ENCODE data around the gene GRPEL1.

- TF ChIP-seq, protein P1, sequence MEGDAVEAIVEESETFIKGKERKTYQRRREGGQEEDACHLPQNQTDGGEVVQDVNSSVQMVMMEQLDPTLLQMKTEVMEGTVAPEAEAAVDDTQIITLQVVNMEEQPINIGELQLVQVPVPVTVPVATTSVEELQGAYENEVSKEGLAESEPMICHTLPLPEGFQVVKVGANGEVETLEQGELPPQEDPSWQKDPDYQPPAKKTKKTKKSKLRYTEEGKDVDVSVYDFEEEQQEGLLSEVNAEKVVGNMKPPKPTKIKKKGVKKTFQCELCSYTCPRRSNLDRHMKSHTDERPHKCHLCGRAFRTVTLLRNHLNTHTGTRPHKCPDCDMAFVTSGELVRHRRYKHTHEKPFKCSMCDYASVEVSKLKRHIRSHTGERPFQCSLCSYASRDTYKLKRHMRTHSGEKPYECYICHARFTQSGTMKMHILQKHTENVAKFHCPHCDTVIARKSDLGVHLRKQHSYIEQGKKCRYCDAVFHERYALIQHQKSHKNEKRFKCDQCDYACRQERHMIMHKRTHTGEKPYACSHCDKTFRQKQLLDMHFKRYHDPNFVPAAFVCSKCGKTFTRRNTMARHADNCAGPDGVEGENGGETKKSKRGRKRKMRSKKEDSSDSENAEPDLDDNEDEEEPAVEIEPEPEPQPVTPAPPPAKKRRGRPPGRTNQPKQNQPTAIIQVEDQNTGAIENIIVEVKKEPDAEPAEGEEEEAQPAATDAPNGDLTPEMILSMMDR (IDR thresholded peaks at IDR 0.05) = no peak
- TF ChIP-seq POLR2A (IDR thresholded peaks at IDR 0.05) = no peak
Measured at GRCh38 chr4:7077371-7077770, 9.5 kb upstream of the GRPEL1 start.
